Stimulated activated naive CD4-positive, alpha-beta T cell (primary cell): ENCODE results near the gene OR1L6.

Experiments used
- DNase-seq, 6 experiments: peaks; one replicate each; lab custom pipeline; 2025; lab: John Stamatoyannopoulos, UW

Gene OR1L6

GRCh38 chr9:122742003-122742402 lies at the start of gene OR1L6:
TSS of gene OR1L6 (plus strand) at chr9:122742303. CDS start at chr9:122749848, 7,545 bp downstream.
- no peak for DNase-seq

- DNase-seq: no peak
Measured at GRCh38 chr9:122695696-122696095, 46.4 kb upstream of the OR1L6 start.

- DNase-seq: no peak
Measured at GRCh38 chr9:122718038-122718437, 24.1 kb upstream of the OR1L6 start.

- no peak for DNase-seq
Measured at GRCh38 chr9:122719218-122719617, 22.9 kb upstream of the OR1L6 start.

GRCh38 chr9:122723690-122724089 lies 18.4 kb upstream of the OR1L6 start, which contains the start of gene OR1L4:
TSS of gene OR1L4 (plus strand) at chr9:122723990. CDS start at chr9:122723990, 0 bp downstream.
- DNase-seq: no peak

- no peak for DNase-seq
Measured at GRCh38 chr9:122754825-122755224, 12.7 kb downstream of the OR1L6 start.

GRCh38 chr9:122767817-122768216 lies 25.7 kb downstream of the OR1L6 start:
- no peak for DNase-seq

- DNase-seq: no peak
Measured at GRCh38 chr9:122777052-122777451, 34.9 kb downstream of the OR1L6 start.

- no peak for DNase-seq
Measured at GRCh38 chr9:122777935-122778627, 36.0 kb downstream of the OR1L6 start.

GRCh38 chr9:122779181-122779580 lies 37.1 kb downstream of the OR1L6 start:
- no peak for DNase-seq

- no peak for DNase-seq
Measured at GRCh38 chr9:122780026-122780425, 37.9 kb downstream of the OR1L6 start.

GRCh38 chr9:122781671-122782070 lies 39.6 kb downstream of the OR1L6 start:
- DNase-seq: no peak

- no peak for DNase-seq
Measured at GRCh38 chr9:122785269-122785668, 43.2 kb downstream of the OR1L6 start.

GRCh38 chr9:122786338-122786737 lies 44.2 kb downstream of the OR1L6 start:
- DNase-seq: no peak

- no peak for DNase-seq
Measured at GRCh38 chr9:122788831-122789230, 46.7 kb downstream of the OR1L6 start, which contains the start of gene OR5C1. TSS of gene OR5C1 (plus strand) at chr9:122788933. CDS start at chr9:122788933, 0 bp downstream.

GRCh38 chr9:122789256-122790046 lies 47.3 kb downstream of the OR1L6 start:
- DNase-seq: no peak

GRCh38 chr9:122791872-122792669 lies 50.0 kb downstream of the OR1L6 start:
- DNase-seq: no peak

GRCh38 chr9:122797316-122798063 lies 55.4 kb downstream of the OR1L6 start:
- no peak for DNase-seq
